GDM1 (cell line): ENCODE data around the gene DNAJB13.
A peak's percentile ranks its signal among the peaks of the same experiment; 100 is the strongest.
"Not testable (repeated sequence)": the region's sequence is repeated elsewhere in the genome, so short reads cannot be mapped to it uniquely, and the experiment has no call there.

Source experiments
- DNase-seq: peaks from one replicate; lab custom pipeline; 2025; lab: John Stamatoyannopoulos, UW

Gene DNAJB13, protein sequence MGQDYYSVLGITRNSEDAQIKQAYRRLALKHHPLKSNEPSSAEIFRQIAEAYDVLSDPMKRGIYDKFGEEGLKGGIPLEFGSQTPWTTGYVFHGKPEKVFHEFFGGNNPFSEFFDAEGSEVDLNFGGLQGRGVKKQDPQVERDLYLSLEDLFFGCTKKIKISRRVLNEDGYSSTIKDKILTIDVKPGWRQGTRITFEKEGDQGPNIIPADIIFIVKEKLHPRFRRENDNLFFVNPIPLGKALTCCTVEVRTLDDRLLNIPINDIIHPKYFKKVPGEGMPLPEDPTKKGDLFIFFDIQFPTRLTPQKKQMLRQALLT

DNA sequence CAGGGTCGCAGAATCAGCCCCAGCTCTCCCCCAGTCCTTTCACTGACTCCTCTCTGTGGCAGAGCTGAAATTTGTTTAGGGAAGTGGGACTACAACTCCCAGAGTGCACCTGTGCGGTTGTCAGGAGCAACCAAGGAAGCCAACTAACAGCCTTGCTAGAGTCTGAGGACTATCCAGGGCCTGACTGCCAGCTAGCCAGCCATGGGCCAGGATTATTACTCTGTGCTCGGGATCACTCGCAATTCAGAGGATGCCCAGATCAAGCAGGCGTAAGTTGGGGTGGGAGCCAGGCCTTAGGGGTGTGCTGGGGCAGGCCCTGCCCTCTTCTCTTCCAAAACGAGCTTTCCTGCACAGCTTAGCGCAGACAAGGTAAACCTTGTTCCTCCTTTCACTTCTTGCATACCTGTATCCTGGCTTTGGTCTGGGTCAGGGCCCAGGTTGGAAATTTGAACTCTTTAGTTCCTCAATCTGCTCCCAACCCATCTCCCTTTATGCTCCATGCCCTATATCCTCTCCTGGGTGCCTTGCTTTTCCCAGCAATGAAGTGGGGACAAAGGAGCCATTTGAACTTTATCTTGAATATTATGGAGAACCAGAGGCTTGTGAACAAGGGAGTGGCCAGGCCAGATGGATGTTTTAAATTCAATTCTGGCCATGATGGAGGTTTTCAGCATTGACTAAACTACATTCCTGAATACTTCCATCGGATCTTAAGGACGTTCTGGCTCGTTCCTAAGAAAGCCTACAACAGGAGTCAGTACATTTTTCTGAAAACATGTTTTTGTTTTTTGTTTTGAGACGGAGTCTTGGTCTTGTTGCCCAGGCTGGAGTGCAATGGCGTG is at the start of gene DNAJB13:
Gene DNAJB13, plus strand, starts transcription at position 158 of the 842 bp plus-strand sequence. Its CDS starts 44 bp downstream, at position 202.
- DNase-seq, result no peak

DNA sequence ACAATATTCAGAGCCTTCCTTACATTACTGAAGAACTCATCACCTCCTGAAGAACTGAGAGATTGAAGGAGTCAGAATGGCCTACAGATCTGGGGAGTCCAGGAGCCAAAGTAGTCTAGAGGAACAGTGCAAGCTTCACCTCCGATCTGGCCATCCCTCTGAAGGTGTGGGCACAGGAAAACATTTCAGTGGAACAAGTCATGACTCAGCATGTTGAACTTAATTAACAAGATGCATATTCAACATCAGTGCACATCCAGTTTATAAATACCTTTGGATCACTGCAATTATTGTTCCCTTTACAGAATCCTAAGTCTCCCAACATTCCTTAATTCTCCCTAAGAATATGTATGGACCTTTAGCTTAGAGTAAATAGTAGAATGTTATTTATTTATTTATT is 48.5 kb upstream of the DNAJB13 start:
- DNase-seq, result no peak

DNA sequence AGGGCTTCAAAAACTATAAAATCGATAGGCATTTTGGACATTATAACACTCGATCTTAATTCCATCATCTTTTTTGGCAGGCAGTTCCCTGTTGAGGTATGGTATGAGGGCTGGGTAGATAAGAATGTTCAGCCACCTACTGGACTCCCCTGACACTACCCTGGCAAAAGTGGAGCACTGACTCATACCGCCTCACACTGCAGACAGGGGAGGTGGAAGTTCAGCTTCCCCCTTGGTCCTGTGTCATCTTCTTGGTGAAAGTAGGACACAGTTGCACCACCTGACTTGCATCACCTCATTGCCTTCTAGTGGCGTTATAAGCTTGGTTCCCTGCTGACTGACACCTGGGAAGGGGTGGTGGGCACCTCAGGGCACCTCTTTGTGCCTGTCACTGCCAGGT is 43.6 kb upstream of the DNAJB13 start:
- no peak for DNase-seq

DNA sequence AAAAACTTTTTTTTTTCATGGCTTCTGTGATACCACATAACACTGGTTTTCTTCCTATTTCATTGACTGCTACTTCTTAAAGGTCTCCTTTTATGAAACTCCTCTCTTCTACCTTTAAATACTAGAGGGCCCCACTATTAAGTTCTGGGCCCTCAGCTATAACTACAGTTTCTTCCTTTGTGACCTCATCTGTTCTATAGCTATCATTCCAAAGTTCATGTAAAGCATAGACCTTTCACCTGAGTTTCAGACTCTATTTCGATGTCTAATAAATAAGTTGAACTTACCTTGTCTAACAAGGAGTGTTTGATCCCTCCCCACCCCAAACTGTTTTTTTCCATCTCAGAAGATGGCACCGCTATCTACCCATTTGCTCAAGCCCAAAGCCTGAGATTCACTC is 38.8 kb upstream of the DNAJB13 start:
- no peak for DNase-seq

DNA sequence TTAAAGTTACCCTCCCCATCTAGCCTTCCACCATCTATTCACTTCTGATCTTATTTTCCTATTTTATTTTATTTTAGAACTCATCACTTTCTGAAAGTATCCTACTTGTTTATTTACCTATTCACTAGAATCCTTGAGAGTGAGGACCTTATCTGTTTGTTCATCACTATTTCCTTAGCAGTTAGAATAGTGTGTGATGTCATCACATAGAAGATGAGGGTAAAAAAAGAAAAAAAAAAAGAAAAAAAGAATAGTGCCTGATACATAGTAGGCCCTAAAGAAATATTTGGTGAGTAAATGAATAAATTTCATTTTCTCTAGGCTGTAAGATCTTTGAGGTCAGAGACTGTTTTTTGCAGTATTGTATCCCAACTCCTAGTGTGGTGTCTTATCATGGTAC is 37.4 kb upstream of the DNAJB13 start:
- DNase-seq, result no peak

DNA sequence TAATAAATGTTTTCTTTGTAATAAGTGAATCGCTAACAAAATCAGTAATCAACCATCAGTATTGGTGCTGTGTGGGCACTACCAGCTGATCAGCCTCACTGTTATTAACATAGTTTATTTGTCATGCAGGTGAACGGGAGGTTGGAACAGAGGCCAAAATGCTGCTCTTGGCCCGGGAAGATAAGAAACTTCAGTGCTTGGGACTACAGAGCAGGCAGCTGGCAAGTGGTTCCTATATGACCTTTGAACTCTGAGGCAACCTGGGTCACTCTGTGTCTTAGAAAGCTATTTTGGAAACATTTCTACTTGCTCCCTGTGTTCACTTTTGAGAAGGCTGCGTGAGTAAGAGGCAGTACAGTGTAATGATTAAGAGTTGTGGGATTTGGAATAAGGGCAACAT is 36.5 kb upstream of the DNAJB13 start:
- DNase-seq, result no peak

DNA sequence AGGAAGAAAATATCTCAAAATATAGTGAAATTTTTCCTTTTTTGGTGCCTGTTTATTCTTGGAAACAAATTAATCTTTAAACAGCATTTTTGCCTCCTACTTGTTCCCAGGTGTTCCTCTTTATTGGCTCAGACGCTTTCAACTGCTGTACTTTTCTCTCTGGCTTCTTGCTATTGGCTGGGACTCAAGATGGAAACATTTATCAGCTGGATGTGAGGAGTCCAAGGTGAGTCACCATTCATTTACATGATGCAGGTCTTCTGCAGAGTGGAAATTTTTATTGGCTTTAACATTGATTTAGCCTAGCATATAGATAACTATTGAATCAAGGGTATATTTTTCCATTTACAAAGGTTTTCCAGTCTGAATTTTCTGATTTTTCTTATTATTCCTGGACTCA is 34.4 kb upstream of the DNAJB13 start:
- DNase-seq, result no peak

DNA sequence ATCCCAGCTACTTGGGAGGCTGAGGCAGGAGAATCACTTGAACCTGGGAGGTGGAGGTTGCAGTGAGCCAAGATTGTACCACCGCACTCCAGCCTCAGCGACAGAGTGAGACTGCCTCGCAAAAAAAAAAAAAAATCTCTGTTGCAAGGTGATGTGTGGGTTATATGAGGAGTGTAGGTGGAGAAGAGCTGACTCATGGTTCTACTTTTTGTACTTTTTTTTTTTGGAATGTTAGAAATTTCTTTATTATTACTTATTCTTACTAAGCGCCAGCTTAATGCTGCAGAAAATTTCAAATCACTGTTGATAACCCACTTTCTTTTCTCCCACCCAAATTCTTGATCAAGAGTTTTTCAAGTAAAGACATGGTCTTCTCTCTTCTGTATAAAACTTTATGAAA is 29.6 kb upstream of the DNAJB13 start:
- no peak for DNase-seq

DNA sequence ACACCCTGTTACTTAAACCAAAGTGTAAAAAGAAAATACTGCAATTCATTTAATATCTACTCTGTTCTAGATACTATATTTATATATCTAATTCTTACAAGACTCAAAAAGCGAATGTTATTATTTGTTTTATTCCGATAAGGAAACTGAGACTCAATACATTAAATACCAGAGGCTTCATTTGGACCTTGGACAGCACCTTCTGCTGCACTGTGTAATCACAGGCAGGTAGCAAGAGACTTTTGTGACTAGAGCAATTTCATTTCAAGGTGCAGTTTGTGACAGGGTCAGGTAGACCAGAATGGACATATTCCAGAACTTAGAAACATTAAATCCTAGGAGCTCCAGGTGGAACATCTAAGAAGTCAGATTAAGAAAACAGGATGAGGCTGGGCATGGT is 21.4 kb upstream of the DNAJB13 start:
- DNase-seq, result no peak

DNA sequence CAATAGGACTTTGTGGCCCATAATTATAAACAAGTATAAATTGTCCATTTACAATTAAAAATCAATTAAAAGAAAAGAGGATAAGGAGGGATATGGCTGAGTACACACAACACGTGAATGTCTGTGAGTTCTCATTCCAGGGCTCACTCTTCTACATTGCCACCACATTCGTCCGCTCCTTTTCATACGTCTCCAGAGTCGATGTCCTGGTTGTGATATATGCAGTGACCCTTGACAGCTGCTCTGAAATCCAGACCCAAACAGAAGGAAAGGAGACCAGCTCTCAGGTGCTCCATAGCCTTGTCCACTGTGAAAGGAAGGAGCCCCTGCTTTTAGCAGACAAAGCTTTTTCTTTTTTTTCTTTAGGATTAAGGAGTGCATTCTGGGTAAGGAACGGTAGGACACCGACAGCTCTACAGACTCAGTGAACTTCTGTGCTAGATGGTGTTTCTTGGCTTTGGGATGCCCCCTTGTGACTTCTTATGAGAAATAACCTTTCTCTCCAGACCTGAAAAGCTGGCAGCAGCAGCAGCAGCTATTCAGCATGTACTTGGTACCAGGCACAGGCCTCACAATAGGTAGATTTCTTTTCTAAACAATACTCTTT is 19.7 kb upstream of the DNAJB13 start:
- DNase-seq, result peak; percentile 40

DNA sequence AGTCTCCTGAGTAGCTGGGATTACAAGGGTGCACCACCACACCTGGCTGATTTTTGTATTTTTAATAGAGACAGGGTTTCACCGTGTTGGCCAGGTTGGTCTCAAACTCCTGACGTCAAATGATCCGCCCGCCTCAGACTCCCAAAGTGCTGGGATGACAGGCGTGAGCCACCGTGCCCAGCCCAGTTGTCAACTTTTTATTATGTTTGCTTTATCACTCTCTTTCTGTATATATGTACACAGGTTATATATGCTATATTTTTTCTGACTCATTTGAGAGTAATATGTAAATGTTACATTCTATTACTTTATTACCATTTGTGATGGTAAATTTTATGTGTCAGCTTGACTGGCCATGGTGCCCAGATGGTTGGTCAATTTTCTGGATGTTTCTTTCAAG is 18.9 kb upstream of the DNAJB13 start:
- DNase-seq, result no peak

DNA sequence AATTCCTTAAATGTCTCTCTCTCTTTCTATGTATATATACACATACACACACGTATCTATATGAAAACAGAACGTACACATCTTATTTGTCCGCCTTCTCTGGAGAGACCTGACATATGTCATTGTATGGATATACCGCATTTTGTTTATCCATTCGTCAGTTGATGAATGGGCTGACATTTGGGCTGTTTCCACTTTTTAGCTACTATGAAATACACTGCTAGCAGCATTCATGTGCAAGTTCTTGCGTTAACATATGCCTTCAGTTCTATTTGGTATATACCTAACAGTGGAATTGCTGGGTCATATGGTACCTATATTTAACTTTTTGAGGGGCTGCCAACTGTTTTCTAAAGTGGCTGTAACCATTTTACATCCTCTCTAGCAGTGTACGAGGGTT is 18.0 kb upstream of the DNAJB13 start:
- no peak for DNase-seq

DNA sequence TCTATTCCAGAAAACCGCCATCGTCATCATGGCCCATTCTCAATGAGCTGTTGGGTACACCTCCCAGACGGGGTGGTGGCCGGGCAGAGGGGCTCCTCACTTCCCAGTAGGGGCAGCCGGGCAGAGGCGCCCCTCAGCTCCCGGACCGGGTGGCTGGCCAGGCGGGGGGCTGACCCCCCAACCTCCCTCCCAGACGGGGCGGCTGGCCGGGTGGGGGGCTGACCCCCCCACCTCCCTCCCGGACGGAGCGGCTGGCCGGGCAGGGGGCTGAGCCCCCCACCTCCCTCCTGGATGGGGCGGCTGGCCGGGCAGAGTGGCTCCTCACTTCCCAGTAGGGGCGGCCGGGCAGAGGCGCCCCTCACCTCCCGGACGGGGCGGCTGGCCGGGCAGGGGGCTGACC is 14.8 kb upstream of the DNAJB13 start:
- DNase-seq, result not testable (repeated sequence)

DNA sequence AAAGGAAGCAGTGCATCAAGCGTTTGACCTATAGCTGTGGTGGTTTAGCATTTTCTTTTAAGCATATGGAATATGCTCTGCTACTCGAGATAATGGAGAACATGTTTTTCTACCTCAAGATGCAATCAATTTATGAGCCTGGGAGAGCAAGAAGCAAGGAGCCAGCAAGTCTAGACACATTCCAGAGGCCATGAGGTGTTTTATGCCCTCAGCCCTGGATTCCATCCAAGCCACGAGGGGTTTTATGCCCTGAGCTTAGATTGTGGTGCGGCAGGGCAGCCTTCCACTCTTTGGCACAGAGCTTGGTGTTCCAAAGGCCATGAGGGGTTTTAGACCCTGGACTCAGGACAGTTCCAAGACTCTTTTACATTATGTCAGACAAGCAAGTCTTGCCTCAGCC is 11.7 kb upstream of the DNAJB13 start:
- DNase-seq, result no peak

DNA sequence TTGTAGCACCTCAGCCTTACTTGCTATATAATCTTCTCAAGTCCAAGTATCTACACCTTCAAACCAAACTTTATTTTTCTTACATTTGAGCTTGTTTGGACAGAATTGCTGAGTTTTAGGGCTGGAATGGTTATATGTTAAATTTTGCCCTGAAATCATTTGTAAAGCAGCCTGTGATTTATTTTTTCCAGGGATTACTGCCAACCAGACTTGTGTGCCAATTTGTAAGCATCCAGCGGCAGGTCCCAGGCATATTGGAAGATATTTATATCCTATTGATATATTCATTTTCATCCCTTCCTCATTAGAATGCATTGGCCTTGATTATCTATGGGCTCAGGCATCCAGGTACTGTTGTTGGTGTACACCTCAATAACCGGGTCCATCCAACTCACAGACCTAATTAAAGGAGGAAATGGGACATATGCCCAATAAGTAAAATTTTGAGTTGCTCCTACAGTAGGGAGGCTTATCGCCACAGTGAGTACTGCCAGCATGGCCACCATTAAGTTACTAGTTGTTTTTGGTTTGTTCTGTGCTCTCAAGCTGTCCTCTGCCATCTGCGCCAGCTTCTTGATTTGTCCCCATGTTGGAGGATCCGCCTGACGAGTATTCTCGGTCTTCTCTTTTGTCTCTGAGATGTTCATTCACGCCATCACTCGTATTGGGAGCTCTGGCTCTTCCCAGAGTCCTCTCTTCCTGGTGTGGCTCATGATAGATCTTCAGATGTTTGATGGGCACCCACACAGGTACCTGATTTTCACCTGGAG is 9.8 kb upstream of the DNAJB13 start:
- no peak for DNase-seq

DNA sequence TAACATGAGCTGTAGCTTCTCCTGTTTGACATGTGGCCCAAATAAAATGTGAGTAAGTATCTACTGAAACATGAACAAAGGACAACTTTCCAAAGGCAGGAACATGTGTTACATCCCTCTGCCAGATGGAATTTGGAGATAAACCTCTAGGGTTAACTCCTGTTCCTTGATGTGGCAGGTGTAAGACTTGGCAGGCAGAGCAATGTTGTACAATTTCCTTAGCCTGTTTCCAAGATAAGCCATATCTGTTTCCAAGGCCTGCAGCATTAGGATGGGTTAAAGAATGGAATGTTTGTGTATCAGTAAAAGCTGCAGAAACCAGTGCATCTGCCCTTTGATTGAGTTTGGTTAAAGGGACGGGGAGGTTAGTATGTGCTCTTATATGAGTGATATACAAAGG is 8.8 kb upstream of the DNAJB13 start:
- DNase-seq, result no peak

DNA sequence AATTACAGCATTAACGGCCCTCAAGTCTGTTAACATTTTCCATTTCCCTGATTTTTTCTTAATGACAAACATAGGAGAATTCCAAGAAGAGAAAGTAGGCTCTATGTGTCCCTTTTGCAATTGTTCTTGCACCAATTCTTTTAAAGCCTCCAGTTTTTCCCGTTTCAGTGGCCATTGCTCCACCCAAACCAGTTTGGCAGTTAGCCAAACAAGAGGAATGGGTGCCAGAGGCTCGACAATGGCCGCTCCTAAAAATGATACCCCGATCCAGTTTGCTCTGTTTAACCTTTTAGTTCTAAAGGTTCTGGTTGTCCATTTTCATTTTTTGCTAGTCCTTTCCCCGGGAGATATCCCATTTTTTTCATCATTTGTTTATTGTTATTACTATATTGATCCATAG is 6.7 kb upstream of the DNAJB13 start:
- DNase-seq, result no peak

DNA sequence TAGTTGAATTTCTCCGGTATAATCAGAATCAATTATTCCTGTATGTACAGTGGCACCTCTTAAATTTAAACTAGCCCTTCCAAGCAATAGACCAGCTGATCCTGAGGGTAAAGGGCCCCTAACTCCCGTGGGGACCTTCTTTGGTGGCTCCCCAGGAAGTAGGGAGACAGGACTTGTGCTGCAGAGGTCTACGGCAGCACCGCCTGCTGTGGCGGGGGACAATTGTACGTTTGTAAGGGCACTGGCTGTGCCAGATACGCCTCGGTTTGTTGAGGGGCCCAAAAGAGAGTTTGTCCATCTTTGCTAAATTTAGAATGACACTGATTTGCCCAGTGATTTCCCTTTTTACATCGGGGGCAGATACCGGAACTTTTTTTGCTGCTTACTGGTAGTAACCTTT is 5.9 kb upstream of the DNAJB13 start:
- no peak for DNase-seq

DNA sequence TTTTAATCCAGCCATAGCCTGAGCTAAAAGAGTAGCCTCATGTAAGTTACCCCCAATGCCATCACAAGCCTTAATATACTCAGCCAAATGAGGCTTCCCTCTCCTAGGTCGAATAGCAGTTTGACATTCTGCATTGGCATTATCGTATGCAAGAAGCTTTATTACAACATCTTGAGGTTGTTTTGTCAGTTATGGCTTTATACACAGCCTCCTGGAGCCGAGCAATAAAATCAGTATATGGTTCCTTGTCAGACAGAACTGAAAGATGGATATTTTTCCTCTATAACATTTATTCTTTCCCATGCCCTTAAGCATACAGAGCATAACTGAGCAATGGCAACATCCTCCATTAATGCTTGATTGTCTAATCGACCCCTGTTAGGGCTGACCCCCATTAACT is 5.4 kb upstream of the DNAJB13 start:
- DNase-seq, result no peak

DNA sequence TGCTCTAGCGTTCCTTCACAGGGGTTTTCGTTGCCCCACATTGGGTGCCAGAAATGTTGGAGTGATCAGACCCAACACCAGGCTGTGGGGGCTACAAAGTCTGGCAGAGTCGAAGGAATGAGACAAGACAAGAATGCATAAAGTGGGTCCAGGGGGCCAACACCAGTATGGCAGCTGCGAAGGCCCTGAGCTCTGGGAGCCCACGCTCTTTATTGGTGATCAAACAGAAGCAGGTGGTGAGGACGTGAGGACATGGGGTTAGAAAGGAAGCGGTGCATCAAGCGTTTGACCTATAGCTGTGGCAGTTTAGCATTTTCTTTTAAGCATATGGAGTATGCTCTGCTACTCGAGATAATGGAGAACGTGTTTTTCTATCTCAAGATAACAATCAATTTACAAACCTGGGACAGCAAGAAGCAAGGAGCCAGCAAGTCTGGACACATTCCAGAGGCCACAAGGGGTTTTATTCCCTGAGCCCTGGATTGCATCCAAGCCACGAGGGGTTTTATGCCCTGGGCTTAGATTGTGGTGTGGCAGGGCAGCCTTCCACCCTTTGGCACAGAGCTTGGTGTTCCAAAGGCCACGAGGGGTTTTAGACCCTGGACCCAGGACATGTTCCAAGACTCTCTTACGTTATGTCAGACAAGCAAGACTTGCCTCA is 3.9 kb upstream of the DNAJB13 start:
- DNase-seq, result no peak

DNA sequence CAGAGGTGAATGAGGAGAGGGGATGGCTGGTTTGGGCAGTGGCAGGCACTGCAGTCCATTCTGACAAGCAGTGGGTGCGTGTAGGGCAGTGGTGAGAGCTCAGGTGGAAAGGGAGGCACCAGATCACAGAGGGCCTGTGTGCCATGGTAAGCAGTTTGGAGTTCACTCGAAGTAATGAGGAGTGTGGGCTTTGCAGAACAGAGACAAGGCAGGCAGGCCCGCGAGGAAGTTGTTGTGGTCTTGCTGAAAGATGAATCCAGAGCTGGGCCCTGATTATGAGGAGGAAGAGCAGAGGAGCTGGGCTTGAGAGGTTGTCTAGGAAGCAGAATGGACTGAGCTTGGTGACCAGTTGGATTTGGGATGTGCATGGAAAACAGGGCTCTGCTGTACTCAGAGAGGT is 1.6 kb upstream of the DNAJB13 start:
- no peak for DNase-seq

DNA sequence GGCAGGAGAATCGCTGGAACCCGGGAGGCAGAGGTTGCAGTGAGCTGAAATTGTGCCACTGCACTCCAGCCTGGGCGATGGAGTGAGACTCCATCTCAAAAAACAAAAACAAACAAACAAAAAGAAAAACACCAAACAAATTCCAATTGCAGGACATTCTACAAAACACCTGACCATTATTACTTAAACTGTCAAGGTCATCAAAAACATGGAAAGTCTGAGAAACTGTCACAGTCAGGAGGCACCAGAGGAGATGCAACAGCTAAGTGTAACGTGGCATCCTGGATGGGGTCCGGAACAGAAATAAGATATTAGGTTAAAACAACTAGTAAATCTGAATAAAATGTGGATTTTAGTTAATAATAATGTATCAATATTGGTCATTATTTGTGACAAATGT is 914 bp upstream of the DNAJB13 start:
- DNase-seq, result no peak
